ENCODE results near the gene PIP4K2A. TPM values are rescaled to one million over a fixed set of nuclear protein-coding genes. Genes with fewer than 3 reads are reported as not detected.
"Not testable (repeated sequence)": the region's sequence is repeated elsewhere in the genome, so short reads cannot be mapped to it uniquely, and the experiment has no call there.

PIP4K2A gene
- 41.2 TPM for polyA plus RNA-seq (2013, experiment 1 of 2)
- 42.1 TPM for polyA plus RNA-seq (2013, experiment 2 of 2)

DNA sequence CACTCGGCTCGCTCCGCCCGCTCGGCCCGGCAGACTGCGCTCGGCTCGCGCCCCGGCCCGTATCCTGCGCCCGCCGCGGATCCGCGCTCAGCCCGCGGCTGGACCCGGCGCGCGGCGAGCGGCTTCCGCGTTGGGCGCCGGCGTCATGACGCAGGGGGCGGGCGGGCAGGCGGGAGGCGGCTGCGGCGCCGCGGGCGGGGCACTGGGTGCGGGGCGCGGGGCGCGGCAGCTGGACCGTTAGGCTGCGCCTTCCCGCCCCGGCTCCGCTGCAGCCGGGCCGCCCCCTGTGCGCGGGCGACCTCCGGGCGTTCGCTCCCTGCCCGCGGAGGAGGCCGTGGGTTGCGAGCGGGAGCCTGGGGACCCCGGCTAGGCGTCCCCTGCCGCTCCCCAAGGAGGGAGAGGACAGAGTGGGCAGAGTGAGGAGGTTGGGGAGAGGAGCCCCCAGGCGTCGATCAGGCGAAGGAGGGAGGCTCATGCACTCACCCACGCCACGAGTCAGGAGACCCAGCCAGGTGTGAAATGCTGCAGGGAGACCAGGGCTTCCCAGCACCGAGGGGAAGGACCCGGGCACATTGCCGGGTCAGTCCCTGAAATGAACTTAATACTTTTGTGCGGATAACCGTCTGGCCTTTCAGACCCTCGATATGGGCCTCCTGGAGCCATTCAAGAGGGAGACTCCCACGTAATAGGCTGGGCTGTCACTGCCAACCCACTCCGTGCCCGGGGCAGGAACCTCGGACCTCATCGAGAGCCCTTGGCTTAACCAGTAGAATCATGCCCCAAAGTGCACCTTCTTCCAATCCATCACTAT is at the start of gene PIP4K2A:
Gene PIP4K2A (minus strand): TSS at position 100 of the 811 bp plus-strand sequence. CDS start 252 bp downstream, outside the sequence.
- 21 to 22% methylated on average over 45 to 48 of the region's 83 CpGs for WGBS, 2 experiments (ENCODE audit: insufficient coverage in 2 of 2)
- H3K27ac ChIP-seq (ENCODE audit: low read depth, low read length, severe bottlenecking): peak within 1 kb of the TSS; percentile 36
- no peaks in the 10 kb centered on the region for H3K4me1 ChIP-seq (ENCODE audit: control insufficient read depth, insufficient read depth, low read length, poor library complexity, severe bottlenecking)
- H3K9me3 ChIP-seq (ENCODE audit: control insufficient read depth, low read length): no peaks in the 10 kb centered on the region
- no peaks in the 10 kb centered on the region for H3K36me3 ChIP-seq (ENCODE audit: control insufficient read depth, insufficient read depth, low read length)
- peak within 1 kb of the TSS; percentile 92 for H3K4me3 ChIP-seq (ENCODE audit: extremely low read depth, insufficient read depth, low read length, poor library complexity, severe bottlenecking)

DNA sequence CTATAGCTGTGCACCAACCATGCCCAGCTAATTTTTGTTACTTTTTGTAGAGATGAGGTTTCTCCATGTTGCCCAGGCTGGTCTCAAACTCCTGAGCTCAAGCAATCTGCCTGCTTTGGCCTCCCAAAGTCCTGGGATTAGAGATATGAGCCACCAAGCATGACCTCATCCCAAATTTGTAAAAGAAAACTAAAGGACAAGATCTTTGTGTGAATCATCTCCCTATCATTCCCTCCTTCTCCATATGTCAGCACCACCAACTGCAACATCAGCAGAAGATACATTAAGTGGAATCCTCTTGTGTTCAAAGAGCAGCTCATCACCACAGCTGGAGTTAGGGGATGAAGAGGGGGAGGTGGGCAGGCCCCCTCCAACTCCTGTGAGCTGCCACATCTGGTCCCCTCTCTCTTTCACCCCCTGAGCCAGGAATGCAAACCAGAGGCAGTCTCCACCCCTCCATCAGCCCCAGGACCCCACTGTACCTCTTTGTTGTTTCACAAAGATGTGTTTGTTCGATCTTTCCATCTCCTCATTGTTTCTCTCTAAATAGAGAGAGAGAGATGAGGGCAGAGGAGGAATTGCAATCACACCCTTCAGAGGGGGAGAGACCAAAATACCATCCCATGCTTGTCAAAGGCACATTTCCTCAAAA is 47.3 kb upstream of the PIP4K2A start:
- 80% methylated on average over 1 of the region's 1 CpG; no CpG with 5 or more reads in 1 of the 2 experiments for whole genome bisulfite sequencing, 2 experiments (ENCODE audit: insufficient coverage in 2 of 2)
- no peaks in the 10 kb centered on the region for H3K4me1 ChIP-seq (ENCODE audit: control insufficient read depth, insufficient read depth, low read length, poor library complexity, severe bottlenecking)
- no peaks in the 10 kb centered on the region for H3K36me3 ChIP-seq (ENCODE audit: control insufficient read depth, insufficient read depth, low read length)
- no peak overlapping the region for H3K27ac ChIP-seq (ENCODE audit: low read depth, low read length, severe bottlenecking)
- H3K4me3 ChIP-seq (ENCODE audit: extremely low read depth, insufficient read depth, low read length, poor library complexity, severe bottlenecking): no peak overlapping the region
- H3K9me3 ChIP-seq (ENCODE audit: control insufficient read depth, low read length): no peaks in the 10 kb centered on the region

DNA sequence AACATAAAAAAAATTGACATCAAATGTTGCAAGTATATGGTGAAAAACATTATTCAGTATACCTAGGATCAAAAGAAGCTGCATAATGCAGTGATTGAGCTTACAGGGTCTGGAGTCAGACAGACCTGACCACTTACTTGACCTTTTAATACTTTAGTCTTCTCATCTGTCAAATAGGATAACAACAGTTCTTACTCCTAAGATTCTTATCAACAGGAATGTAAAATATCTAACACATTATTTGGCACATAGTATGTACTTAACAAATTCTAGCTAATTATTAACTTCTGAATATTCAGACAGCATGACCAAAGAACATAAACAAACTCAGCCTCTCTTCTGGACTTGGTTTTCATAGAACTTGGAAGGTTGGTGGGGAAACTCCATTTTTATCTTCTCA is 45.6 kb upstream of the PIP4K2A start:
- Histone ChIP-seq H3K27ac (ENCODE audit: low read depth, low read length, severe bottlenecking) (no peak overlapping the region), H3K36me3 (ENCODE audit: control insufficient read depth, insufficient read depth, low read length) (no peaks in the 10 kb centered on the region), H3K4me1 (ENCODE audit: control insufficient read depth, insufficient read depth, low read length, poor library complexity, severe bottlenecking) (no peaks in the 10 kb centered on the region), H3K9me3 (ENCODE audit: control insufficient read depth, low read length) (no peaks in the 10 kb centered on the region), H3K4me3 (ENCODE audit: extremely low read depth, insufficient read depth, low read length, poor library complexity, severe bottlenecking) (no peak overlapping the region)

DNA sequence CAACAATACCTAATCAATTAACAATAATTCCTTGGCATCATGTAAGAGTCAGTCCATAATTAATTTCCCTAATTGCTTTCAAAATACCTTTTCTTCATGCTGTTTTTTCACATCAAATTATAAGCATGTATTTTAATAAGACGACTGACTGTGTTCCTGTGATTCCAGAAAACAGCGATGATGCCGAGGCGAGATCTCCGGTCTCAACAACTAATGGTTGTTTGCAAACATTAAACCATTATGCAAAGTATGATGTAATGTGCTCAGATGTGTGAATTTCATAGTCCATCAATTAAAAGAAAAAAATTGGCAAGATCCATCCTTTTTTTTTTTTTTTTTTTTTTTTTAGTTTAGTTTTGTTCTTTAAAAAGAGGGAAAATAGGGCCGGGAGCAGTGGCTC is 44.5 kb upstream of the PIP4K2A start:
- H3K4me1 ChIP-seq (ENCODE audit: control insufficient read depth, insufficient read depth, low read length, poor library complexity, severe bottlenecking): no peaks in the 10 kb centered on the region
- no peak overlapping the region for H3K27ac ChIP-seq (ENCODE audit: low read depth, low read length, severe bottlenecking)
- WGBS, 2 experiments (ENCODE audit: insufficient coverage in 2 of 2): 97 to 100% methylated on average over 2 to 5 of the region's 6 CpGs
- H3K36me3 ChIP-seq (ENCODE audit: control insufficient read depth, insufficient read depth, low read length): no peaks in the 10 kb centered on the region
- H3K9me3 ChIP-seq (ENCODE audit: control insufficient read depth, low read length): no peaks in the 10 kb centered on the region
- H3K4me3 ChIP-seq (ENCODE audit: extremely low read depth, insufficient read depth, low read length, poor library complexity, severe bottlenecking): no peak overlapping the region

DNA sequence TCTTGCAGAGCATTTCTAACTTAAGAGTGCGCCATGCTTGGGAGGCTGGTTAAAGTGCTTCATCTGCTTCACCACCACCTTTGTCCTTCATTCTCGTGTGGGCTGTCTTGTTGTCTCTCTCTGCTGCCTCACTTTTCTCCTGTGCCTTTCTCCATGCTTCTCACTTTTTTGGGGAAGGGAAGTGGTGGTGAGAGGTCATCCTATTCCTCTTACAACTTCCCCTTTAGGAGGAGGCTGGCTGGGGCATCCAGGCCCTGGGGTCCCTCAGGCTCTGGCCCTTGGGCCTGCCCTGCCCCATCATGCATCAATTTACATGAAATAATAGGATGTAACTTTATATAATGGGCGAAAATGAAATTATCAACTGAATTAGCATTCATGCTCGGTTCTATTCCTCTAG is 39.9 kb upstream of the PIP4K2A start:
- no peaks in the 10 kb centered on the region for H3K9me3 ChIP-seq (ENCODE audit: control insufficient read depth, low read length)
- 87 to 100% methylated on average over 2 to 3 of the region's 4 CpGs for WGBS, 2 experiments (ENCODE audit: insufficient coverage in 2 of 2)
- no peak overlapping the region for H3K27ac ChIP-seq (ENCODE audit: low read depth, low read length, severe bottlenecking)
- no peaks in the 10 kb centered on the region for H3K4me1 ChIP-seq (ENCODE audit: control insufficient read depth, insufficient read depth, low read length, poor library complexity, severe bottlenecking)
- no peaks in the 10 kb centered on the region for H3K36me3 ChIP-seq (ENCODE audit: control insufficient read depth, insufficient read depth, low read length)
- H3K4me3 ChIP-seq (ENCODE audit: extremely low read depth, insufficient read depth, low read length, poor library complexity, severe bottlenecking): no peak overlapping the region

DNA sequence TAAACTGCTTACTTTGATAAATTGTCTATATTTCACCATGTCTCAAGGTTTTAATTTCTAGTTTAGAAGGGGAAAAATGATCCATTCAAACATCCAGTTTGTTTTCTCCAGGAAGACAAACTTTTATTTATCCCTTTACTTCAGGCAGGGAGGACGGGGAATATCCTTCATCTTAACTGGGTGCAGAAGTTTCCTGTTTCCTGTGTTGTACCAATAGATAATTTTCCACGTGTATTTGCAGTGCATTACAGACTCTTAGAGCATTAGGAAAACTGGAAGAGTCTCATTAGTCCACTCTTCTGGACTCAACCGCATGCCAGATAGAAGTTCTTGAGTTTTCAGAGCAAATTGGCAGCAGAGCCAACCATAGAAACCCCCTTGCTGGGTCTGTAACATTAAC is 39.4 kb upstream of the PIP4K2A start:
- no peaks in the 10 kb centered on the region for H3K9me3 ChIP-seq (ENCODE audit: control insufficient read depth, low read length)
- H3K4me3 ChIP-seq (ENCODE audit: extremely low read depth, insufficient read depth, low read length, poor library complexity, severe bottlenecking): no peak overlapping the region
- WGBS, 2 experiments (ENCODE audit: insufficient coverage in 2 of 2): 85% methylated on average over 2 of the region's 3 CpGs; no CpG with 5 or more reads in 1 of the 2 experiments
- no peaks in the 10 kb centered on the region for H3K36me3 ChIP-seq (ENCODE audit: control insufficient read depth, insufficient read depth, low read length)
- H3K27ac ChIP-seq (ENCODE audit: low read depth, low read length, severe bottlenecking): no peak overlapping the region
- no peaks in the 10 kb centered on the region for H3K4me1 ChIP-seq (ENCODE audit: control insufficient read depth, insufficient read depth, low read length, poor library complexity, severe bottlenecking)

DNA sequence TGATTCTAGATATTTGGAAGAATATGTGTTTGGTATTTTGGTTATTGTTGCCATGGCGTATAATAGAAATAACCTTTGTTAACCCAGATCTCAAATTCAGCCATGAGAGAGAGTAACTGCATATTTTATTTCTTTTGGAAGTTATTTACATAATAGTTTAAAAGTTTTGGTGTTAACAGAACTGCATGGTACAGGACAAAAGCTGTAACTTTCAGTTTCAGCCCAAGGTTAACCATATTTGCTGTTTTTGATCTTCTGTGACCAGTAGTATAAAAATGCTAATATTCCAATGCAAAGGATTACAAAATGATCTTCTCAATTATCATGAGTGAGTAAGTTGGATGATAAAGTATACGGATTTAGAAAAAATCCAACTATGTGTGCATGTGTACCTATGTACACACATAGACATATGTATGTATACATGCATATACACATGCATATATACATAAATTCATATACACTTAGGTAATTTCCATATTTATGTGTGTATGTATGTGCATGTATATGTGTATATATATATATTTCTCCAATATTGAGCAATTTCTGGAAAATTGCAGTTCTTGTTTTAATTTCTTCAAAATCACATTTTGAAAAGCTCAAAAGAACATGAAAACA is 38.0 kb upstream of the PIP4K2A start:
- no CpG with 5 or more reads among the region's 2 CpGs for WGBS, 2 experiments (ENCODE audit: insufficient coverage in 2 of 2)
- Histone ChIP-seq H3K36me3 (ENCODE audit: control insufficient read depth, insufficient read depth, low read length) (no peaks in the 10 kb centered on the region), H3K4me3 (ENCODE audit: extremely low read depth, insufficient read depth, low read length, poor library complexity, severe bottlenecking) (no peak overlapping the region), H3K4me1 (ENCODE audit: control insufficient read depth, insufficient read depth, low read length, poor library complexity, severe bottlenecking) (no peaks in the 10 kb centered on the region), H3K27ac (ENCODE audit: low read depth, low read length, severe bottlenecking) (no peak overlapping the region), H3K9me3 (ENCODE audit: control insufficient read depth, low read length) (no peaks in the 10 kb centered on the region)

DNA sequence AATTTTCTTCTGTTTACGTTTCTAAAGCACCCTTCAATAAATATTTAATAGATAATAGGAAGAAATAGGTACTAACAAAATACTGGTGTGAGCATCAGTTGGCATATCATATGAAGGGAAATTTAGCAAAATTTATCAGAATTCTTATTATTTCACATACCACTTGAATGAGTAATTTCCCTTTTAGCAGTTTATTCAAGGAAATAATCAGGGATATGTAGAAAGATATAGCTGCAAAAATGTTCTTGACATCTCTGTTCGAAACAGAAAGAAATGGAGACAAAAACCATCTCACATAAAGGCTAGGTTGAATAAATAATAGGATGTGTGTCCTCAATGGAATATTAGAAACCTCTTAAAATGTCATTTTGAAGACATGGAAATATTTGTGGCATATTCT is 35.8 kb upstream of the PIP4K2A start:
- H3K9me3 ChIP-seq (ENCODE audit: control insufficient read depth, low read length): no peaks in the 10 kb centered on the region
- no CpG with 5 or more reads among the region's 2 CpGs for WGBS, 2 experiments (ENCODE audit: insufficient coverage in 2 of 2)
- H3K4me3 ChIP-seq (ENCODE audit: extremely low read depth, insufficient read depth, low read length, poor library complexity, severe bottlenecking): no peak overlapping the region
- no peak overlapping the region for H3K27ac ChIP-seq (ENCODE audit: low read depth, low read length, severe bottlenecking)
- no peaks in the 10 kb centered on the region for H3K36me3 ChIP-seq (ENCODE audit: control insufficient read depth, insufficient read depth, low read length)
- no peaks in the 10 kb centered on the region for H3K4me1 ChIP-seq (ENCODE audit: control insufficient read depth, insufficient read depth, low read length, poor library complexity, severe bottlenecking)

DNA sequence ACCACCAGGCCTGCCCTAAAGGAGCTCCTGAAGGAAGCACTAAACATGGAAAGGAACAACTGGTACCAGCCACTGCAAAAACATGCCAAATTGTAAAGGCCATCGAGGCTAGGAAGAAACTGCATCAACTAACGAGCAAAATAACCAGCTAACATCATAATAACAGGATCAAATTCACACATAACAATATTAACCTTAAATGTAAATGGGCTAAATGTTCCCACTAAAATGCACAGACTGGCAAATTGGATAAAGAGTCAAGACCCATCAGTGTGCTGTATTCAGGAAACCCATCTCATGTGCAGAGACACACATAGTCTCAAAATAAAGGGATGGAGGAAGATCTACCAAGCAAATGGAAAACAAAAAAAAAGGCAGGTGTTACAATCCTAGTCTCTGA is 30.5 kb upstream of the PIP4K2A start:
- not testable (repeated sequence) for H3K27ac ChIP-seq (ENCODE audit: low read depth, low read length, severe bottlenecking); H3K9me3 ChIP-seq (ENCODE audit: control insufficient read depth, low read length); H3K4me1 ChIP-seq (ENCODE audit: control insufficient read depth, insufficient read depth, low read length, poor library complexity, severe bottlenecking); H3K36me3 ChIP-seq (ENCODE audit: control insufficient read depth, insufficient read depth, low read length); H3K4me3 ChIP-seq (ENCODE audit: extremely low read depth, insufficient read depth, low read length, poor library complexity, severe bottlenecking)
- WGBS, 2 experiments (ENCODE audit: insufficient coverage in 2 of 2): no CpG with 5 or more reads among the region's 2 CpGs

DNA sequence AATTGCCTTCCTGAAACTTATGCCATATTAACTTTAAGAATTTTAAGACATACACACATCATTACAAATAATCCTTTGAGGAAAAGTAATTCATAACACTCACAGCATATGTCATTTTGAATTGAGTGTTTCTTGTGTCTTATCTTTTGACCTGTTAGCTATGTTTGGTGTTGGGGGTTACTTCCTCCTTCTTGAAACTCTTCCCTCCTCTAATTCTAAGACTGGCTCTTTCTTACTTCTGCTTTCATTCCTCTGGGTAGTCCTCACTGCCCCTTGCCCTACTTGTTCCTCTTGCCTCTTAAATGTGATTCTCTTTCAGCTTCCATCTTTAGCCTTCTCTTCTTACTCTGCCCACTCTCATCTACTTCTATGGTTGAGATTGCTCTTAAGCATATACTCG is 28.3 kb upstream of the PIP4K2A start:
- H3K36me3 ChIP-seq (ENCODE audit: control insufficient read depth, insufficient read depth, low read length): no peaks in the 10 kb centered on the region
- no peak overlapping the region for H3K27ac ChIP-seq (ENCODE audit: low read depth, low read length, severe bottlenecking)
- no peak overlapping the region for H3K4me3 ChIP-seq (ENCODE audit: extremely low read depth, insufficient read depth, low read length, poor library complexity, severe bottlenecking)
- no peaks in the 10 kb centered on the region for H3K4me1 ChIP-seq (ENCODE audit: control insufficient read depth, insufficient read depth, low read length, poor library complexity, severe bottlenecking)
- no CpG with 5 or more reads among the region's 1 CpG for WGBS, 2 experiments (ENCODE audit: insufficient coverage in 2 of 2)
- H3K9me3 ChIP-seq (ENCODE audit: control insufficient read depth, low read length): no peaks in the 10 kb centered on the region

DNA sequence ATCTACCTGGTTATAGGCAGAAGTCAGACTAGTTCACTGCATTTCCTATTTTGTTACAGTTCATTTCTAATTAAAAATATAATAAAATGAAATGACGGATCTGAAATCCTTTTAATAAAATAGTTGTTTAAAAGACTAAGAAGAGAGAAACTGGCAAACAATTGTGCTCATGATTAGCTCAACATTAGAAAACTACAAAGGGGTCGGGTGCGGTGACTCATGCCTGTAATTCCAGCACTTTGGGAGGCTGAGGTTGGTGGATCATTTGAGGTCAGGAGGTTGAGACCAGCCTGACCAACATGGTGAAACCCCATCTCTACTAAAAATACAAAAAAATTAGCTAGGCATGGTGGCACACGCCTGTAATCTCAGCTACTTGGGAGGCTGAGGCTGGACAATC is 27.3 kb upstream of the PIP4K2A start:
- not testable (repeated sequence) for H3K4me3 ChIP-seq (ENCODE audit: extremely low read depth, insufficient read depth, low read length, poor library complexity, severe bottlenecking); H3K27ac ChIP-seq (ENCODE audit: low read depth, low read length, severe bottlenecking)
- WGBS, 2 experiments (ENCODE audit: insufficient coverage in 2 of 2): 80 to 93% methylated on average over 1 to 2 of the region's 4 CpGs

More for the DNA sequence above, 27.3 kb upstream of the PIP4K2A start:
- not testable (repeated sequence) for H3K9me3 ChIP-seq (ENCODE audit: control insufficient read depth, low read length); H3K36me3 ChIP-seq (ENCODE audit: control insufficient read depth, insufficient read depth, low read length); H3K4me1 ChIP-seq (ENCODE audit: control insufficient read depth, insufficient read depth, low read length, poor library complexity, severe bottlenecking)

Data from mesodermal cell (in vitro differentiated cells).